Measurements from ENCODE around the gene SPARC. TPM values are rescaled to one million over a fixed set of nuclear protein-coding genes. Genes with fewer than 3 reads are reported as not detected.
A peak's percentile ranks its signal among the peaks of the same experiment; 100 is the strongest.

SPARC gene
- total RNA-seq, 1 experiment from 2014 or later, result 320 TPM

DNA sequence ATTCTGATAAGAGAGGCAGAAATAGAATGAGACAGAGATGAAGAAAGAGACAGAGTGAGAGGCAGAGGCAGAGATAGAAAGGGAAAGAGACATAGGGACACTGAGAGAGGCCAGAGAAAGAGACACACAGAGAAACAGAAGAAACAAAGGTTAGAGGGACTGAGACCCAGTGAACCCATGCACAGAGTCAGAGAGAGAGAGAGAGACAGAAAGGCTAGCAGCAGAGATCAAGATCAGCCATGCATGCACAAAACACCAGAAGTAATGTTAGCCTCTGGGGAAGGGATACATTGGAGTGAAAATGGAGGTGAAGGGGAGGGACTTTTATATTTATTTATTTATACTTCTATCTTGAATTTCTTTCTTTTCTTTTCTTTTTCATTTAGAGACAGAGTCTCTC is 14.1 kb upstream of the SPARC start:
- no peaks in the 10 kb centered on the region for H3K9me3 ChIP-seq (ENCODE audit: control insufficient read depth, low read depth, low read length)
- TF ChIP-seq CTCF (conservative IDR thresholded peaks at IDR 0.05), result no peak
- H4K8ac ChIP-seq (replicated peaks; ENCODE audit: insufficient read length, low read depth, low read length), result no peak overlapping the region
- no peaks in the 10 kb centered on the region for H3K36me3 Mint-ChIP-seq (ENCODE audit: insufficient read depth in 1 of 3, low read depth in 3 of 3)
- no peak overlapping the region for H3K56ac ChIP-seq (ENCODE audit: insufficient read length, low read depth, low read length)
- H2BK5ac ChIP-seq (ENCODE audit: insufficient read length, low read length), result no peak overlapping the region
- no peak overlapping the region for H2BK20ac ChIP-seq (ENCODE audit: low read depth, low read length, poor library complexity, severe bottlenecking)
- no peak overlapping the region for H3K4me2 ChIP-seq (ENCODE audit: insufficient read depth, insufficient read length, low read length)
- no peak overlapping the region for H3K4ac ChIP-seq (ENCODE audit: low read depth, low read length)
- H3K4me1 Mint-ChIP-seq, result peaks cover 20 to 26% of the 10 kb centered on the region in 2 experiments
- H3K23ac ChIP-seq (ENCODE audit: insufficient read length, low read depth, low read length), result no peak overlapping the region
- peaks cover 1% of the 10 kb centered on the region; the same call in 1 of the 2 replicates for H3K27me3 Mint-ChIP-seq (ENCODE audit: low read depth)
- H3K27me3 ChIP-seq (ENCODE audit: insufficient read depth, low read length), result no peaks in the 10 kb centered on the region; the same call in 1 of the 2 replicates
- H3K14ac ChIP-seq (ENCODE audit: insufficient read depth, low read length), result no peak overlapping the region
- H2AFZ ChIP-seq (ENCODE audit: low read length), result no peak overlapping the region
- H2BK12ac ChIP-seq (ENCODE audit: insufficient read length, low read depth, low read length), result no peak overlapping the region
- H3K9me3 Mint-ChIP-seq, result no peaks in the 10 kb centered on the region
- H2BK15ac ChIP-seq (ENCODE audit: low read depth, low read length), result no peak overlapping the region
- H3K18ac ChIP-seq (ENCODE audit: insufficient read length, low read depth, low read length), result no peak overlapping the region
- no peak overlapping the region for H3T11ph ChIP-seq (ENCODE audit: low read length)
- DNase-seq, result no peak
- H3K79me1 ChIP-seq (ENCODE audit: insufficient read depth, low read depth, low read length, poor library complexity, severe bottlenecking), result no peaks in the 10 kb centered on the region
- H3K4me1 ChIP-seq (ENCODE audit: insufficient read depth, low read length), result peaks cover 7% of the 10 kb centered on the region; the same call in 1 of the 2 replicates
- H2AK5ac ChIP-seq (ENCODE audit: insufficient read length, low read length), result no peak overlapping the region
- no peak overlapping the region for H3K27ac ChIP-seq (ENCODE audit: insufficient read length, low read depth, low read length)
- H3K4me3 Mint-ChIP-seq, result no peak overlapping the region
- no peak overlapping the region for H2BK120ac ChIP-seq (ENCODE audit: low read depth, low read length, poor library complexity, severe bottlenecking)
- no peak overlapping the region for H4K5ac ChIP-seq (ENCODE audit: insufficient read length, low read depth, low read length)
- no peaks in the 10 kb centered on the region for H3K79me2 ChIP-seq (ENCODE audit: insufficient read depth, low read length)
- H3K23me2 ChIP-seq (ENCODE audit: insufficient read length, low read depth, low read length, poor library complexity, severe bottlenecking), result no peaks in the 10 kb centered on the region
- no peak overlapping the region for H3K9ac ChIP-seq (ENCODE audit: extremely low read depth, insufficient read length, low read length)
- no peak overlapping the region for H4K91ac ChIP-seq (ENCODE audit: insufficient read length, low read depth, low read length)
- H3K27ac Mint-ChIP-seq, result peak overlapping the region in 1 of 3 experiments; percentile 28; a peak in 2 of 7 replicates
- H4K20me1 ChIP-seq (ENCODE audit: control insufficient read depth, insufficient read depth, insufficient read length), result no peaks in the 10 kb centered on the region

All from H9 (cell line).